Fibroblast of pulmonary artery (primary cell): ENCODE results near the gene TCF7.
A peak's percentile ranks its signal among the peaks of the same experiment; 100 is the strongest.

ENCODE experiments used
- DNase-seq: peaks from one replicate; pipeline ENCODE4 v3.0.0-alpha.2; 2010; ENCODE audit warnings: low read depth
- H3K4me3 ChIP-seq: replicated peaks from 2 replicates; pipeline ENCODE4 v1.5.1; 2011; ENCODE audit warnings: low read depth, mild to moderate bottlenecking, control low read depth, low read length, moderate library complexity
- TF ChIP-seq, protein P1 (sequence below): IDR thresholded peaks from 2 replicates; pipeline ENCODE4 v1.5.1; 2011; ENCODE audit warnings: mild to moderate bottlenecking, control low read depth, low read length, inconsistent platforms; ENCODE audit errors: missing control alignments

The TCF7 gene

DNA sequence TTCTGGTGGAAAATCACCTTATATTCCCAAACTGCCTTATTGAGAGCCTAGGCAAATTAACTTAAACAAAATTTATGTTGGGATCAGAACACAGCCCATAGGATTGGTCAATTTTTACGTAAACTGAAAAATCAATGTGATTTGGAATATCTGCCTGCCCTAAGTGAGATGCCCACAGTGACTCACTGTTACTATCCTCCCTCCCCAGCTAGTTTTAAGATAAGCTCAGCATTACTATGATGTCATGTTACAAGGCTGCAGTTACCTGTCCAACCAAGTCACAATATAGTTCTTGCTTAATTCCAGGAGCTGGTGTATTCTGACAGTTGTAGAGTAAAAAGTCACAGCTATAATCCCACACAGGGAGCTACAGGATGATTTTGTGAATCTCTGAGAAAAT is 39.2 kb downstream of the TCF7 start:
- TF ChIP-seq, protein P1, sequence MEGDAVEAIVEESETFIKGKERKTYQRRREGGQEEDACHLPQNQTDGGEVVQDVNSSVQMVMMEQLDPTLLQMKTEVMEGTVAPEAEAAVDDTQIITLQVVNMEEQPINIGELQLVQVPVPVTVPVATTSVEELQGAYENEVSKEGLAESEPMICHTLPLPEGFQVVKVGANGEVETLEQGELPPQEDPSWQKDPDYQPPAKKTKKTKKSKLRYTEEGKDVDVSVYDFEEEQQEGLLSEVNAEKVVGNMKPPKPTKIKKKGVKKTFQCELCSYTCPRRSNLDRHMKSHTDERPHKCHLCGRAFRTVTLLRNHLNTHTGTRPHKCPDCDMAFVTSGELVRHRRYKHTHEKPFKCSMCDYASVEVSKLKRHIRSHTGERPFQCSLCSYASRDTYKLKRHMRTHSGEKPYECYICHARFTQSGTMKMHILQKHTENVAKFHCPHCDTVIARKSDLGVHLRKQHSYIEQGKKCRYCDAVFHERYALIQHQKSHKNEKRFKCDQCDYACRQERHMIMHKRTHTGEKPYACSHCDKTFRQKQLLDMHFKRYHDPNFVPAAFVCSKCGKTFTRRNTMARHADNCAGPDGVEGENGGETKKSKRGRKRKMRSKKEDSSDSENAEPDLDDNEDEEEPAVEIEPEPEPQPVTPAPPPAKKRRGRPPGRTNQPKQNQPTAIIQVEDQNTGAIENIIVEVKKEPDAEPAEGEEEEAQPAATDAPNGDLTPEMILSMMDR: no peak
- H3K4me3 ChIP-seq: no peak overlapping the region
- DNase-seq: no peak

DNA sequence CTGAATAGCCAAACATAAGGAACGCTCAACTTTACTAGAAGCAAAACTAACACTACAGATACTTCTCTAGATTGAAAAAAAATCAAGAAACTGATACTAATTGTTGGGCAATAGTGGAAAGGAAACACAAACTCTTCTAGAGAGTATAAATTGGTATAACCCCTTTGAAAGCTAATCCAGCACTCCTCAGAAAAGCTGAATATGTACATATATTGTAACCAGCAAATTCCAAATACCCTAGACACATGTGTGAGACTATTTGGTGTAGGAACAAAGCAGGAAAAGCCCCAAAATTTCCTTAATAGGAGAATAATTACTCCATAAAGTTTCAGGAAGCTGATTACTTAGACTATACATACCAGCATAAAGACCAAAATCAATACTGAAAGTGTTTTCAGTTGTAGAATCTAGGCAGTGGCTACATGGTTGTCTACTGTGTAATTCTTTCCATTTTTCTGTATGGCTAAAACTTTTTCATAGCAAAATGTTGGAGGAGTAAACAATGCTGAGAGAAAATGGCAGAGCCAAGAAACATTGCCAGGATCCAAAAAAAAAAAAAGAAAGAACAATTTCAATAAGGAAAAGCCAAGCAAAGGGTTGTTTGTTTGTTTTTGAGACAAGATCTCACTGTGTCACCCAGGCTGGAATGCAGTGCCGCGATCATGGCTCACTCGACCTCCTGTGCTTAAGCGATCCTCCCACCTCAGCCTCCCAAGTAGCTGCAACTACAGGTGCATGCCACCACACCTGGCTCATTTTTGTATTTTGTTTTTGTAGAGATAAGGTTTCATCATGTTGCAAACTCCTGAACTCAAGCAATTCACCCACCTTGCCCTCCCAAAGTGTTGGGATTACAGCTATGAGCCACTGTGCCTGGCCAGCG is 47.3 kb downstream of the TCF7 start:
- H3K4me3 ChIP-seq: no peak overlapping the region
- DNase-seq: no peak
- TF ChIP-seq, protein P1: no peak

DNA sequence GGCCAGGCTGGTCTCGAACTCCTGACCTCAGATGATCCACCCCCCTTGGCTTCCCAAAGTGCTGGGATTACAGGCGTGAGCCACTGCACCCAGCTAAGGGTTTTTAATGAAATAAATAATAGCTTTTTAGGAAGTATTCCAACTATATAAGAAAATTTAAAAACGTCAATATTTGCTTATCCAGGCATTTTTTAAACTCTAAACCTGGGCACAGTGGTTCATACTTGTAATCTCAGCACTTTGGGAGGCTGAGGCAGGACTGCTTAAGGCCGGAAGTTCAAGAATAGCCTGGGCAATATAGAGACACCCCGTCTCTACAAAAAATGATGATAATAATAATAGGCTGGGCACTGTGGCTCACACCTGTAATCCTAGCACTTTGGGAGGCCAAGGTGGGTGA is 48.1 kb downstream of the TCF7 start:
- no peak for DNase-seq
- TF ChIP-seq, protein P1: no peak
- H3K4me3 ChIP-seq: no peak overlapping the region

DNA sequence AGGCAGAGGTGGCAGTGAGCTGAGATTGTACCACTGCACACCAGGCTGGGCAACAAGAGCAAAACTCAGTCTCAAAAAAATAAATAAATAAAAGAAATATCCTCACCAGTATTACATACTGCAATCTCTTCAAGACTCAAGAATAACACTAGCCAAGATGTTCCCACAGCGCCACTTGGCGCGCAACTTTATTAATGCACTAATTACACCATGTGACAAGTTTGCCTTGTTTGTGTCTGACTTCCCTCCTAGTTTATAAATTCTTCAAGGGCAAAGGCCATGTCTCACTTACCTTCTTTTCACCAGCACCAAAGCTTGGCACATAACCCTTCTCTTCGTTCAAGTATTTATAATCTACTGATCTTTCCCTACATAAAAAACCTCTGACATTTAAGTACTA is 57.5 kb downstream of the TCF7 start:
- DNase-seq: no peak
- no peak overlapping the region for H3K4me3 ChIP-seq
- TF ChIP-seq, protein P1: no peak

DNA sequence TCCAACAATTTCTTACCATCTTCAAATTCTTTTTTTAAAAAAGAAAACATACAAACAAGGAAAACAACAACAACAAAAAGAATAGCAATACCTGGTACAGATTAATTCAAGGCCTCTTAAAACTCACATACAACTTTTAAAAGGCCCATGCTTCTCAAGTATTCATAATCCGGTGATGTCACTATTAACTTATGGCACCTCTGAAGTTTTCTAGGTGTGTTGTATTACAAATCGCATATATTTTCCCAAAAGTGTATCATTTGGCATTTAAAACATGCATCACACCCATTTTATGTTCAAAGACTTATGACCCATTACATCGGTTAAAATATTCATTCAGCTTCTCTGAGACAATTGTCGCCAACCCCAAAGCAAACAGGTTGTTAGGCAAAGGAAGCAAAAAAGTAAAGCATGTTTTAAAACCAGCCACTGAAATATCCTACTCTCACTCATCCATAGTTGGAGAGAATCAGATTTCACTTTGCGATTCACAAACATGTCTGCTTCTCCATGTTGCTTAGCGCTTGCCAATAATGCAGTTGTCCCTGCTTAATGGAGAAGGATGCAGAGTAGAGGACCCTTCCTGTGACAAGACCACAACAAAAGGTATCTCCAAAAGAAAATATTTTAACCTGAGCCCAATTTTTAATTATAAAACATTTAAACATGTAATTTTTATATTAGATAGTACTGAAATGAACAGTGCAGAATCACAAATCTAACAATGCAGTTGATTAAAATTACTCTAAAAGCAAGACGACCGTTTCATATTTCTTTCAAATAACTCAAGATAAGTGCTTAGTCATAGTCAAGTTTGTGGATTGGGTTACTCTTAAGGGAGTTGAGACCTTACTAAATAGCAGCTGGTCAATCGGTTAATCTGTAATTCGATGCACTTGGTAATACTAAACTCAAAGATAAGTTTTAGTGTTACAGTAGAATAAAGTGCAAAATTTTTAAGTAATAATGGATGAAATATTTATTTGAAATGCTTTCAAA is 60.7 kb downstream of the TCF7 start:
- peak overlapping the region; percentile 80 for H3K4me3 ChIP-seq
- DNase-seq: peak; percentile 56

DNA sequence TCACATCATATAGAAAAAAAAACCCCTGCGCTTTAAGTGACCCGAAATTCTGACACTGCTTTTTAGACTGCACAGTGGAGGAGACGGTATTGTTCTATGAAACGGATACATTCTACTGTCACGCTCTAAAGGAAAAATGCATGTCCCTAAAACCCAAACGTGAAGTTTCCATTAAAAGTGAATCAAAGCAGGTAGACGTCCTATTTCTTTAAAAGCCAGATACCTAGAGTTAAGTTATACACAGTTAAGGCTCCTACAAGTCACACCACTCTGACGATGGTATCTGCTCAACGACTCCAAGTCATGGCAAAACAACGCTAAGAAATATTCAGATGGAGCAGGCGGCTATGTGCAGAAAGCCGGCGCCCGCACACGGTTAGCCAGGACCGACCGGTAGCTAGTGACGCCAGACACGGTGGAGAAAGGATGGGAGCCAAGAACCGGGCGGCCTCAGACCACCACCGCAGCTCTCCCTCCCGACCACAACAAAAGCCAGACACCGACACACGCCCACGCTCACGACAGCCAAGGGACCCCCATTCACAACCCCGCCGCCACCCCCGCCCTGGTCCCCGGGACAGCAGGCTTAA is 61.5 kb downstream of the TCF7 start:
- TF ChIP-seq, protein P1: no peak
- H3K4me3 ChIP-seq: peak overlapping the region; percentile 80
- peak; percentile 25 for DNase-seq

More for the DNA sequence above, 60.7 kb downstream of the TCF7 start:
- TF ChIP-seq, protein P1: no peak
